GM12872 (cell line): ENCODE data around the gene CASS4.

Experiments
- TF ChIP-seq, protein P1 (sequence below): IDR thresholded peaks from 3 replicates; pipeline ENCODE4 v1.5.1; 2011; ENCODE audit warnings: low read depth, mild to moderate bottlenecking, low read length, moderate library complexity; ENCODE audit not compliant: insufficient read depth

Gene CASS4

GRCh38 chr20:56431471-56431870 is 19.4 kb downstream of the CASS4 start:
- TF ChIP-seq, protein P1, sequence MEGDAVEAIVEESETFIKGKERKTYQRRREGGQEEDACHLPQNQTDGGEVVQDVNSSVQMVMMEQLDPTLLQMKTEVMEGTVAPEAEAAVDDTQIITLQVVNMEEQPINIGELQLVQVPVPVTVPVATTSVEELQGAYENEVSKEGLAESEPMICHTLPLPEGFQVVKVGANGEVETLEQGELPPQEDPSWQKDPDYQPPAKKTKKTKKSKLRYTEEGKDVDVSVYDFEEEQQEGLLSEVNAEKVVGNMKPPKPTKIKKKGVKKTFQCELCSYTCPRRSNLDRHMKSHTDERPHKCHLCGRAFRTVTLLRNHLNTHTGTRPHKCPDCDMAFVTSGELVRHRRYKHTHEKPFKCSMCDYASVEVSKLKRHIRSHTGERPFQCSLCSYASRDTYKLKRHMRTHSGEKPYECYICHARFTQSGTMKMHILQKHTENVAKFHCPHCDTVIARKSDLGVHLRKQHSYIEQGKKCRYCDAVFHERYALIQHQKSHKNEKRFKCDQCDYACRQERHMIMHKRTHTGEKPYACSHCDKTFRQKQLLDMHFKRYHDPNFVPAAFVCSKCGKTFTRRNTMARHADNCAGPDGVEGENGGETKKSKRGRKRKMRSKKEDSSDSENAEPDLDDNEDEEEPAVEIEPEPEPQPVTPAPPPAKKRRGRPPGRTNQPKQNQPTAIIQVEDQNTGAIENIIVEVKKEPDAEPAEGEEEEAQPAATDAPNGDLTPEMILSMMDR = no peak

- TF ChIP-seq, protein P1 = no peak
Observed at GRCh38 chr20:56433221-56433879, 21.3 kb downstream of the CASS4 start.

GRCh38 chr20:56433880-56434255 is 21.8 kb downstream of the CASS4 start:
- TF ChIP-seq, protein P1 = no peak

GRCh38 chr20:56437196-56437960 is 25.3 kb downstream of the CASS4 start:
- TF ChIP-seq, protein P1 = no peak

DNA sequence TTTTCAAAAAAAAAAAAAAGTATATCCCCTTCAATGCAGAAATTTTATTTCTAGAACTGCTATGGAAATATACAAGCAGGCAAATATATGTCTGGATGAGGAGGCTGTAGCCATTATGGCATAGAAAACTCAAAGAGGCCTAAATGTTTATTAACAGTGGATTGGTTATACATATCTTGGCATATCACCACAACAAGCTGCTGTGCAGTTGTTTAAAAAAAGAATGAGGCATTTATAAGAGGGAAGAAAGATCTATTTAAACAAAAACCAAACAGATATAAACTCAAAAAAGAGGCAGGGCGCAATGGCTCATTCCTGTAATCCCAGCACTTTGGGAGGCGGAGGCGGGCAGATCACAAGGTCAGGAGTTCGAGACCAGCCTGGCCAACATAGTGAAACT is 26.2 kb downstream of the CASS4 start:
- TF ChIP-seq, protein P1 = no peak

DNA sequence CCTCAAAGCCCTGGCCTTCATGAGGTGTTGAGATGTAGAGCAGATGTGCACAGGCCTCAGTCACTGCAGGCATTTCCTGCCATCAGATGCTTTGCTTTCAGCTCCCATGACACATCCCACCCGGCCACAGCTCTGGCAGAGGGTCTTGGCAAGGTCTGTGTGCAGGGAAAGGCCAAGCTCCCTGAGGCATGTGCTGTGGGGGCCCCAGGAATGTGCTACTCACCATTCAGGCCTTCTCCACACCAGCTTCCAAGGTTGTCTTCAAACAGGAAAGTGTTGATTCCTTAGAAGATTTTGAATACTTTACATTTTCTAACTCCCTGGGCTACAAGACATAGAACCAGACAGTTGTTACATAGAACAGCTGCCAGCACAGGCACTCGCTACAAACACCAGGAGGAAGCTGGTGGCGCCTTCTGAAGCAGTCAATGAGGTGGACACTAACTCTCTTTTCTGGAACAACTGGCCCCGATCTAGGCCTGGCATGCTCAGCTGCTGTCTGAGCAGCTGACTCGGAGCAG is 27.8 kb downstream of the CASS4 start:
- TF ChIP-seq, protein P1 = no peak

DNA sequence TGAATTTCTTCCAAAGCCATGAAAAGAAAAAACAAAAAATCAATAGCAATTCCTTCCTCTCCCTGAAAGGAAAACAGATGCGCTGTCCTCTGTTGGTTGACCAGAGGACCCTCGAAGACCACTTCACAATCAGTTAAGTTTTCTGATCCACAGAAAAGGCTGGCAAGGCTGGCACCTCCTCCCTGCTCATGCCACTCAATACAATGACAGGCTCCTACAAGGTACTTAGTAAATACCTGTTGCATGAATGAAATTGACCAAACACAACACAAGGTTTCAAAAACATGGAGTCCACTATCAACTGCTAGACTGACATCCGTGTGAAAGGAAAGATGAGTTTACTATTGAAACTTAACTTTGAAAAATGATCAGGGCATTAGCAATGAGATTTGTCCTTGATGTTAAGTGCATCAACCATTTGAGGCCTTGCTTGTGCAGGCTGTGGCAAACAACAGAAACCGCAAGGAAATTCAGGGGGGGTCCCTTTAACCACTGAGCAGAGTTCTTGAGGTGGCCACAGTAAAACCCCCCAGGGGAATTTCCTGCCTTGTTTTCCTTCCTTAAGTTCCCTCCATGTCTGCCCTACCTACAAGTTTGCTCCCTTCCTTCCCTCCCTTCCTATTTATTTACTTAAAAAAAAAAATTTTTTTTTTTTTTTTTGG is 28.4 kb downstream of the CASS4 start:
- TF ChIP-seq, protein P1 = no peak
